Lung (tissue), 12 donors: ENCODE results near the gene CDC123. TPM values are rescaled to one million over a fixed set of nuclear protein-coding genes. Genes with fewer than 3 reads are reported as not detected.
A peak's percentile ranks its signal among the peaks of the same experiment; 100 is the strongest.

Experiments
- ATAC-seq: fragments of 200-7000 bp; cut with Tn5 transposase; one replicate; pipeline ENCODE4 v1.9.1; 2020; ENCODE audit warnings: moderate number of reproducible peaks; ENCODE audit not compliant: insufficient read depth, low FRiP score
- DNase-seq, 3 donors: peaks; one replicate each; pipeline ENCODE4 v3.0.0-alpha.2; 2013 to 2017
- H3K27ac ChIP-seq, 2 donors: one replicate each; pipeline ENCODE4 v1.5.1; 2013; ENCODE audit warnings: mild to moderate bottlenecking in 2 of 2, moderate library complexity in 2 of 2, control low read depth in 1 of 2, inconsistent platforms in 1 of 2, low read depth in 1 of 2, low read length in 1 of 2
- H3K27me3 ChIP-seq, 3 donors: one replicate each; pipeline ENCODE4 v1.5.1; 2013; ENCODE audit warnings: low read length in 2 of 3; ENCODE audit not compliant: control insufficient read depth in 3 of 3, insufficient read depth in 3 of 3
- H3K36me3 ChIP-seq, 4 donors: one replicate each; pipeline ENCODE4 v1.5.1; 2013; ENCODE audit warnings: low read length in 4 of 4, mild to moderate bottlenecking in 1 of 4, moderate library complexity in 1 of 4; ENCODE audit not compliant: control insufficient read depth in 4 of 4, insufficient read depth in 4 of 4
- H3K4me1 ChIP-seq, 5 donors: one replicate each; pipeline ENCODE4 v1.5.1; 2013; ENCODE audit warnings: low read length in 5 of 5, mild to moderate bottlenecking in 2 of 5, moderate library complexity in 1 of 5; ENCODE audit not compliant: control insufficient read depth in 5 of 5, insufficient read depth in 5 of 5
- H3K4me3 ChIP-seq: one replicate; pipeline ENCODE4 v1.5.1; 2013; ENCODE audit warnings: mild to moderate bottlenecking, control low read depth, moderate library complexity
- H3K9ac ChIP-seq, 2 donors: one replicate each; pipeline ENCODE4 v1.5.1; 2013; ENCODE audit warnings: low read length in 2 of 2, control low read depth in 1 of 2; ENCODE audit not compliant: insufficient read depth in 1 of 2
- H3K9me3 ChIP-seq, 4 donors: one replicate each; pipeline ENCODE4 v1.5.1; 2013; ENCODE audit warnings: low read length in 3 of 4, mild to moderate bottlenecking in 1 of 4, moderate library complexity in 1 of 4; ENCODE audit not compliant: control insufficient read depth in 4 of 4, insufficient read depth in 3 of 4
- WGBS, 2 donors: extraction: QIAGEN DNeasy Blood & Tissue Kit; methylation state at CpG; one replicate each; pipeline ENCODE4 v1.1.7; 2013; 5-methylcytosine and 5-hydroxymethylcytosine counted together
- polyA plus RNA-seq, 2 donors: library from polyadenylated mRNA; stranded (reverse); fragments of 200-250 nt; gene quantifications; one replicate each; pipeline ENCODE4 v1.2.1, GENCODE V29; 2013
- total RNA-seq, 2 donors: library from RNA; depleted of rRNA in 1 of 2; stranded (reverse); fragments of >200 nt in 1 of 2; gene quantifications; one replicate each; pipeline ENCODE4 v1.2.1, GENCODE V29; 2014 to 2021
- TF ChIP-seq, protein P1 (sequence below): IDR thresholded peaks from 2 replicates; pipeline ENCODE4 v1.5.1; 2012; ENCODE audit warnings: mild to moderate bottlenecking; ENCODE audit errors: control extremely low read depth, extremely low read depth
- donor health status: control.
- donor health status: control.
- donor health status: Bipolar disorder and iron deficiency.
- donor health status: healthy.
- donor health status: DM: yes; HTN: yes; CAD: no.

Gene CDC123
- total and polyA plus RNA-seq, 4 donors, result 25.8 to 74.8 (median 54.4) TPM

- no peaks in the 10 kb centered on the region for H3K9me3 ChIP-seq
- 9 to 10% methylated on average over 15 of the region's 15 CpGs for WGBS, 2 donors
- peak overlapping the region; percentile 79 for H3K4me3 ChIP-seq
- no peaks in the 10 kb centered on the region for H3K27me3 ChIP-seq
- H3K36me3 ChIP-seq, result peaks cover 5 to 16% (median 8%) of the 10 kb centered on the region in 4 donors
- no peak for ATAC-seq
- H3K4me1 ChIP-seq, result peaks cover 3 to 16% (median 7%) of the 10 kb centered on the region in 5 donors
- no peak for DNase-seq
- H3K27ac ChIP-seq, result peak overlapping the region; percentile 86 to 92
- TF ChIP-seq, protein P1, sequence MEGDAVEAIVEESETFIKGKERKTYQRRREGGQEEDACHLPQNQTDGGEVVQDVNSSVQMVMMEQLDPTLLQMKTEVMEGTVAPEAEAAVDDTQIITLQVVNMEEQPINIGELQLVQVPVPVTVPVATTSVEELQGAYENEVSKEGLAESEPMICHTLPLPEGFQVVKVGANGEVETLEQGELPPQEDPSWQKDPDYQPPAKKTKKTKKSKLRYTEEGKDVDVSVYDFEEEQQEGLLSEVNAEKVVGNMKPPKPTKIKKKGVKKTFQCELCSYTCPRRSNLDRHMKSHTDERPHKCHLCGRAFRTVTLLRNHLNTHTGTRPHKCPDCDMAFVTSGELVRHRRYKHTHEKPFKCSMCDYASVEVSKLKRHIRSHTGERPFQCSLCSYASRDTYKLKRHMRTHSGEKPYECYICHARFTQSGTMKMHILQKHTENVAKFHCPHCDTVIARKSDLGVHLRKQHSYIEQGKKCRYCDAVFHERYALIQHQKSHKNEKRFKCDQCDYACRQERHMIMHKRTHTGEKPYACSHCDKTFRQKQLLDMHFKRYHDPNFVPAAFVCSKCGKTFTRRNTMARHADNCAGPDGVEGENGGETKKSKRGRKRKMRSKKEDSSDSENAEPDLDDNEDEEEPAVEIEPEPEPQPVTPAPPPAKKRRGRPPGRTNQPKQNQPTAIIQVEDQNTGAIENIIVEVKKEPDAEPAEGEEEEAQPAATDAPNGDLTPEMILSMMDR, result no peak
- peak overlapping the region; percentile 82 to 83 for H3K9ac ChIP-seq
Measured at GRCh38 chr10:12196531-12197211, 683 bp downstream of the CDC123 start.

DNA sequence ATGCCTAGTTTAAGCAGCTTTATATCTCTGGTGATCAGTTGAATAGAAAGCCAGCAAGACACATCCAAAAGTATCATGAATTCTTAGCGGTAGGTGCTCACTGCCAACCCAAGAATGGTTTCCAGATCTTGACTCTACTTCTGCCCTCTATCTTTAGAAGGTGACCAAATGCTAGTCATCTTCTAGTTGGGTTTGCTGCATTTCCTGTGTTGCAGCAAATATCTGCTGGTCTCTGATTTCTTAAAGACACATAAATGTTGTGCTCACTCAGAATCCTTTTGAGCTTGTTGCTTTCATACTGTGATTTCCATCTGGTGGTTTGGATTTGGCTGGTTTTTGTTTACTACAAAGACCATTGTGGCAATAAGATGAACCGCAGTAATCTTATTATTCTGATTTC, 2.2 kb downstream of the CDC123 start:
- Histone ChIP-seq H3K9ac (no peak overlapping the region), H3K27ac (no peak overlapping the region), H3K4me1 (peaks cover 3 to 16% (median 7%) of the 10 kb centered on the region in 5 donors), H3K36me3 (peaks cover 4 to 16% (median 7%) of the 10 kb centered on the region in 4 donors), H3K27me3 (no peaks in the 10 kb centered on the region), H3K4me3 (no peak overlapping the region), H3K9me3 (no peaks in the 10 kb centered on the region)
- DNase-seq (no peak), ATAC-seq (no peak)
- TF ChIP-seq, protein P1, result no peak
- WGBS, 2 donors, result 87 to 91% methylated on average over 2 of the region's 2 CpGs

GRCh38 chr10:12200850-12201249, 4.9 kb downstream of the CDC123 start:
- TF ChIP-seq, protein P1, result no peak
- 95 to 97% methylated on average over 5 of the region's 5 CpGs for WGBS, 2 donors
- H3K36me3 ChIP-seq, result peaks cover 4 to 20% (median 8%) of the 10 kb centered on the region in 4 donors
- H3K27me3 ChIP-seq, result no peaks in the 10 kb centered on the region
- H3K27ac ChIP-seq, result no peak overlapping the region
- no peak overlapping the region for H3K4me3 ChIP-seq
- DNase-seq (no peak), ATAC-seq (no peak)
- H3K9ac ChIP-seq, result no peak overlapping the region
- no peaks in the 10 kb centered on the region for H3K9me3 ChIP-seq
- H3K4me1 ChIP-seq, result peaks cover 0 to 8% (median 3%) of the 10 kb centered on the region in 5 donors

GRCh38 chr10:12201543-12201942, 5.6 kb downstream of the CDC123 start:
- H3K4me3 ChIP-seq, result no peak overlapping the region
- no peak overlapping the region for H3K9ac ChIP-seq
- H3K9me3 ChIP-seq, result no peaks in the 10 kb centered on the region
- DNase-seq, result no peak
- ATAC-seq, result no peak
- H3K27me3 ChIP-seq, result no peaks in the 10 kb centered on the region
- peaks cover 4 to 23% (median 8%) of the 10 kb centered on the region in 4 donors for H3K36me3 ChIP-seq
- H3K27ac ChIP-seq, result no peak overlapping the region
- 43 to 71% methylated on average over 3 of the region's 3 CpGs for WGBS, 2 donors
- peaks cover 0 to 7% (median 3%) of the 10 kb centered on the region in 5 donors for H3K4me1 ChIP-seq
- TF ChIP-seq, protein P1, result no peak
